NCI-H774 (cell line): ENCODE measurements around the gene FABP6.
"Not testable (repeated sequence)": the region's sequence is repeated elsewhere in the genome, so short reads cannot be mapped to it uniquely, and the experiment has no call there.

Source experiments
- DNase-seq: peaks from one replicate; lab custom pipeline; 2025; lab: John Stamatoyannopoulos, UW

FABP6 gene

DNA sequence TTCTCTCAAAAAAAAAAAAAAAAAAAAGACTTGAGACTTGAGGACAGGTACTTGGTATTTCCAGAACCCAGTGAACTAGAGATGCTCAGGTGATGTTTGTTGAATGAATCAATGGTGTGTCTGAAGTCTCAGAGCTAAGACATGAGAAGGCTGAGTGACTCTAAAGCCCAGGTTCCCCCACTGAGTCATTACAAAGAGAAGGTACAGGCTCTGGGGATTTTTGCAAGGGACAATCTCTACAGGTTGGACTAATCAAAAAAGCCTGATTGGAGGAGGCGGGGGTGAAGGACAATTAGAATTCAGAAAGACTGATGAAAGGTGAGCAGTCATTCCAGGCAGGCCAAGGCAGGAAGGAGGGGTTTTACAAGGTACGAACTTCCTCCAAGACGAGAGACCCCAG, 8.2 kb upstream of the FABP6 start:
- DNase-seq = no peak

DNA sequence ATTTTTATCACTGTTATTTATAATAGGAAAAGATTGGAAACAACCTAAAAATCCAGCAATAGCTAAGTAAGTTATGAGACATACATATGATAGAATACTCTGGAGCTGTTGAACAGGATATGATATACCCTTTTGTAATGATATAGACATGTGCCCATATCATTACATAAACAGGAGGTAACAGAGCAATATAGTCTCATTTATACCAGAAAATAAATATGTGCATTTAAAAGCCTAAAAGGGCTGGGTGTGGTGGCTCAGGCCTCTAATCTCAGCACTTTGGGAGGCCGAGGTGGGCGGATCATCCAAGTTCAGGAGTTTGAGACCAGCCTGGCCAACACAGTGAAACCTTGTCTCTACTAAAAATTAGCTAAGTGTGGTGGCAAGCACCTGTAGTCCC, 2.3 kb upstream of the FABP6 start:
- no peak for DNase-seq

DNA sequence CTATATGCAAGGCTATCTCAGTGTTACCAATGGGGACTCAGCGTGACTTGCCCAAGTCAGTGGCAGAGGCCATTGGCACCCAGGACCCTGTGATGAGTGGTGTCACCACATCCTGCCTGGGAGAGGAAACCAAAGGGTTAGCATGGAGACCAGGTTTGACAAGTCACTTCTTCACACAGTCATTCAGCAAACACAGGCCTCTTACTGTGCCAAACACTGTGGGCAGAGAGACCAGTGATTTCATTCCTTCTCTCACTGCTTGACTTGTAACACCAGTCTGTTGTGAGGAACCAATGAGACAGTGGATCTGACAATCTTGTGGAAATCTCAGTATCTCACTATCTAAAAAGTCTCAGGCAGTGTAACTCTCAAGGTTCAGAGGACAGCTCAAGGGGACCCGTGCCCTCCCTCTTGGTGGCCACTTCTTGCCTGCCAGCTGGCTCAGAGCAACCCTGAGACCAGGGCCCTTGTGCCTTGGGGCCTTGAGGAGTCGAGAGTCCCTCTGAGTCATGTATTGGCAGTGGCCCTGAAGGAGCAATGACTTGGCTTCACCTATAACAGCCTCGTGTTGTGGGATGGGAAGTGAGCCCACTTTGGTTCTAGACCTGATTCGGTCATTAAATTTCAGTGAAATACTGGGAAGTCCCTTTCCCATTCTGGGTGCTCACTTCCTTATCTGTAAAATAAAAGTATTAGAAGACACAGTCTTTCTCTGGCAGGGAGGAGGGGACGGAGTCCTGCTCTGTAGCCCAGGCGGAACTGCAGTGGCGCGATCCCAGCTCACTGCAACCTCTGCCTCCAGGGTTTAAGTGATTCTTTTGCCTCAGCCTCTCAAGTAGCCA, 1.6 kb downstream of the FABP6 start:
- DNase-seq = no peak

DNA sequence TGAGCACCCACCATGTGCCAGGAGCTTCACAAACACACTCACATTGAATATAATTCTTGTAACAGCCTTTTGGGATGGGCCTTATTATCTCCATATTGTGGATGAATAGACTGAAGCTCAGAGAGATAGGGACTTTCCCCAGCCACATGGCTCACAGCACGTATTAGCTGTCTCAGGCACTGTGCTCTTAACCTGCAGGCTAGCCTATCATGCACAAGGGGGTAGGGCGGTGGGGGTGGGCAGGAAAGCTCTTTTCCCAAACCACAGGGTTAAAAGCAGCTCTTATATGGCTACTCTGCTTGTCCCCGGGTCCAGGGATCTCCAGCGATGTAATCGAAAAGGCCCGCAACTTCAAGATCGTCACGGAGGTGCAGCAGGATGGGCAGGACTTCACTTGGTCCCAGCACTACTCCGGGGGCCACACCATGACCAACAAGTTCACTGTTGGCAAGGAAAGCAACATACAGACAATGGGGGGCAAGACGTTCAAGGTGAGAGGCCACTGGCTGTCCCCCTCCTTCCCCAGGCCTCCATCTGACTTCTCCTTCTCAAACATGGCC, 2.6 kb downstream of the FABP6 start:
- DNase-seq = no peak

GRCh38 chr5:160233215-160233614, 3.9 kb downstream of the FABP6 start:
- DNase-seq = no peak

GRCh38 chr5:160235731-160236130, 6.4 kb downstream of the FABP6 start:
- no peak for DNase-seq

GRCh38 chr5:160237571-160238093, 8.3 kb downstream of the FABP6 start:
- DNase-seq = no peak

- DNase-seq = no peak
These were observed 11.0 kb downstream of the FABP6 start for GRCh38 chr5:160240350-160240749.

- DNase-seq = no peak
These were observed 12.8 kb downstream of the FABP6 start for GRCh38 chr5:160242145-160242544.

GRCh38 chr5:160245506-160246086, 16.3 kb downstream of the FABP6 start:
- no peak for DNase-seq

DNA sequence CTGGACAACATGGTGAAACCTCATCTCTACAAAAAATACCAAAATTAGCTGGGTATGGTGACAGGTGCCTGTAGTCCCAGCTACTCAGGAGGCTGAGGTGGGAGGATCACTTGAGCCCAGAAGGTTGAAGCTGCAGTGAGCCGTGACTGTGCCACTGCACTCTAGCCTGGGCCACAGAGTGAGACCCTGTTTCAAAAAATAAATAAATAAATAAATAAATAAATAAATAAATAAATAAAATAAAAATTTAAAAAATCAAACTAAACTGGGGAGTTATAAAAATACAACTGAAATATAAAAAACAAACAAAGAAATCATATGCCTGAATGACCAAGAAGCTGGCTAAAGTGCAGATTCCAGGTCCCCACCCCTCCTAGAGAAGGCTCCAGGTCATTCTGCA, 20.3 kb downstream of the FABP6 start:
- DNase-seq = not testable (repeated sequence)

DNA sequence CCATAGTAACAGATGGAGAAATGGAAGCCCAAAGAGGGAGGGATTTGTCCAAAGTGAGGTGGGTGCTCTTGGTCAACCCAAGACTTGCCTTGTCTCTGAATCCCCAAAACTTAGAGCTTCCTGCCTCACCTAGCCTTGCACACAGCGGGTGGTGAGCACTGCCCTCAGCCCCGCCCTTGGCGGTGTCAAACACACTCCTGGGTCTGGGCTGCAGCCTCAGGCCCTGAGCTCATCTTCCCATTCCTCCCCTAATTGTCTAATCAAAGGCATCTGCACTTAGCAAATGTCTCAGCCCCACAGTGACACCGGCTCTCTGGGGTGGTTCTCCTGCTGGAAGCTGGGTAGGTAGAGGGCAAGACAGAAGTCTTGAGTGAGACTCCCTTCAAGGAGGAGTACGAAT, 20.9 kb downstream of the FABP6 start:
- no peak for DNase-seq

- no peak for DNase-seq
These were observed 21.5 kb downstream of the FABP6 start for GRCh38 chr5:160250826-160251225.

DNA sequence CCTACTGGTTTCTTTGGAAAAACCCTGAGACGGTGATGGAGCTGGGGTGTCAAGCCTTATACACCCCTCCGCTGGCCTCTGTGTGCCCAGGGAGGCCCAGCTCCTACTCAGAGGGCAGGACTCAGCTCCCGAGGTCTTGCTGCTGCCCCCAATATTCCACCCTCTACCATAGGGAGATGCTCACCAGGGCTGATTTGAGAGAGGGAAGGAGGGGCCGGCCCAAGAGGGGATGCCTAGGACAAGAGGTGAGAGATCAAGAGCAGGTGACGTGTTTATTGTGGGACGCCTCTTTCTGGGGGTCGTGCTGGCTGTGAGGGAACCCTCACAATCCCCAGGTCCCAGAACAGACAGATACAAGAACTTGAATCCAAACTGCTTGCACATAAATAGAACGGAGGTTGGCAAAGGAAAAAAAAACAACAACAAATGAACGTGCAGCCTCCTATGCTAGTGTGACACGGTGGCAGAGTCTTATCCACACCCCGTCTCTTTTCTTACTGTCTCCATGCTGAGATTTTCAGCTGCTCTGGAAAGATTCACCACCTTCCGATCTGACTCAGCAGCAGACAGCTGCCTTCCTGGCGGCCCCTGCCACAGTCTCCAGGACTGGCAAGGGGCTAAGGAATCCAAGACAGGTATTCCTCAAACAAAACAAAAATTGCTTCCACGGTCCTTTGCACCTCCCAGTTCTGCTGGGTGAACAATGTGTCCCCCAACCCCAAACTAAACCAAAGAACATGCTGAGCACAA, 22.3 kb downstream of the FABP6 start:
- no peak for DNase-seq

- no peak for DNase-seq
These were observed 23.6 kb downstream of the FABP6 start for GRCh38 chr5:160252916-160253315.

- DNase-seq = no peak
These were observed 24.1 kb downstream of the FABP6 start for GRCh38 chr5:160253441-160253840.

GRCh38 chr5:160254706-160255105, 25.4 kb downstream of the FABP6 start:
- no peak for DNase-seq

DNA sequence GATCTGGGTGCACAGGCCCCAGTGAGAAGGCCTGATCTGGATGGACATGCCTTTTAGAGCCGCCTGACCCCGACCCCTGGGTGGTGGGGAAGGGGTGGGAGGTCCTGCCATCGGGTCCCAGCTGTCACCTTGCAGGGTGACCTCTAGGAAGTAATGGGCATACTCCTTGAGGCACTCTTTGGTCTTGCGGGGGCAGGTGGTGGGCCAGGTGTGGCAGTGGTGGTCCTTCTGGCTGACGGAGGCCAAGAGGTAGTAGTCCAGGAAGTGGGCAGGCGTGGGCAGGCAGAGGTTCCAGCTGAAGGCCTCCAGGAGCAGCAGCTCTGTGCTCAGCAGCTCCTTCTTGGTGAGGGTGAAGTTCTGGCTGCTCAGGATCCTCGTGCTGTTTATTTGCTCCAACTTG, 30.0 kb downstream of the FABP6 start:
- no peak for DNase-seq

- DNase-seq = no peak
These were observed 30.9 kb downstream of the FABP6 start for GRCh38 chr5:160260006-160260775.

DNA sequence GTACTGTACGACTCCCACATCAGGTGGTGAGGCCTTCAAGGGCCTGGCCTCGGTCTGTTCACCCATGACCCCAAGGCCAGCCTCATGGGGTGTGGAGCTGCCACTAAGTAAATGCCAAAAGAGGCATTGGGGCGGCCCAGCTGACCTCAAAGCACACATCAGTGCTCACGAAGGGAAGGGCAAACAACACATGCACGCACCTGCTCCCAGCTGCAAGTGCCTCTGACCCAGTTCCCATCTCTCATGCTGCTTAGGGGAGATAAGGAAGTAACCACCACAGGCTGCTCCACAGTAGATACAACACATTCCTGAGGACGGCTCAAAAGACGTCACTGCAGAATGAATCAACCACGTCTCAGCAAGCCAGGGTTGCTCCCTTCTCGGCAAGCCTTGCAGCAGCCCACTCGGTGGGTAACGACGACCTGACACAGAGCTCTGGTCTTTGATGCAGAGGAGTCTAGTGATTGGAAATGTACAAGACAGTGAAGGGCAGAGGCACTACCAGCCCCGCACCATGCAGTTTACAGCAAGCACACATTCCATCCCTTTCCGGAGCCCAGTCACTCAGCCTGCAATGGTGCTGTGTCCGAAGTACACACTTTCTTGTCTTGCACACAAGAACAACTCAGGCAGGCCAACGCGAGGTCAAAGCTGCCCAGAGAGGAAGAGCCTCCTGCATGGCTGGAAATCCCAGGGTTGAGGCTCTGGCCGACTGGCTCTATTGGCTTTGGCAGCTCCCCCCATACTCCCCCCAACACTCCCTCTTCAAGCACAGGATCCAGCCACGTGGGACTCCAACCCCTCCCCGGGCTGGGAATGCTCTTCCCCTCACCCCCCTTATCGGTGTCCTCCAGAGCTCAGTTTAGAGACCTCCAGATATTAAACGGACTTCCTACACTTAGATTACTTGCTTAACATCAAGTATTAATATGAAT, 31.8 kb downstream of the FABP6 start:
- DNase-seq = peak; percentile 71
